WERI-Rb-1 (cell line): Measurements from ENCODE around the gene ESRRG.

Source experiments
- DNase-seq: peaks from one replicate; pipeline ENCODE4 v3.0.0-alpha.2; 2020
- H3K27ac ChIP-seq: fragments of 250-450 bp; sonication (Bioruptor Pico); 2 replicates; pipeline ENCODE4 v1.5.1; 2020; ENCODE audit warnings: mild to moderate bottlenecking, moderate library complexity
- H3K27me3 ChIP-seq: fragments of 250-450 bp; sonication (Bioruptor Pico); 2 replicates; pipeline ENCODE4 v1.5.1; 2021; ENCODE audit warnings: mild to moderate bottlenecking, low read depth, moderate library complexity; ENCODE audit not compliant: insufficient read depth, severe bottlenecking
- H3K36me3 ChIP-seq: fragments of 250-450 bp; sonication (Bioruptor Pico); 2 replicates; pipeline ENCODE4 v1.5.1; 2020; ENCODE audit warnings: mild to moderate bottlenecking, moderate library complexity
- H3K4me3 ChIP-seq: 2 replicates; pipeline ENCODE4 v1.5.1; 2011; ENCODE audit warnings: low read depth, mild to moderate bottlenecking, control low read depth, low read length
- H3K9me3 ChIP-seq: fragments of 250-450 bp; sonication (Bioruptor Pico); 2 replicates; pipeline ENCODE4 v1.5.1; 2021; ENCODE audit warnings: mild to moderate bottlenecking, moderate library complexity; ENCODE audit not compliant: severe bottlenecking
- TF ChIP-seq, protein P1 (sequence below): IDR thresholded peaks from 2 replicates; pipeline ENCODE4 v1.5.1; 2011; ENCODE audit warnings: low read depth, mild to moderate bottlenecking, control low read depth, inconsistent platforms, low read length

ESRRG gene

DNA sequence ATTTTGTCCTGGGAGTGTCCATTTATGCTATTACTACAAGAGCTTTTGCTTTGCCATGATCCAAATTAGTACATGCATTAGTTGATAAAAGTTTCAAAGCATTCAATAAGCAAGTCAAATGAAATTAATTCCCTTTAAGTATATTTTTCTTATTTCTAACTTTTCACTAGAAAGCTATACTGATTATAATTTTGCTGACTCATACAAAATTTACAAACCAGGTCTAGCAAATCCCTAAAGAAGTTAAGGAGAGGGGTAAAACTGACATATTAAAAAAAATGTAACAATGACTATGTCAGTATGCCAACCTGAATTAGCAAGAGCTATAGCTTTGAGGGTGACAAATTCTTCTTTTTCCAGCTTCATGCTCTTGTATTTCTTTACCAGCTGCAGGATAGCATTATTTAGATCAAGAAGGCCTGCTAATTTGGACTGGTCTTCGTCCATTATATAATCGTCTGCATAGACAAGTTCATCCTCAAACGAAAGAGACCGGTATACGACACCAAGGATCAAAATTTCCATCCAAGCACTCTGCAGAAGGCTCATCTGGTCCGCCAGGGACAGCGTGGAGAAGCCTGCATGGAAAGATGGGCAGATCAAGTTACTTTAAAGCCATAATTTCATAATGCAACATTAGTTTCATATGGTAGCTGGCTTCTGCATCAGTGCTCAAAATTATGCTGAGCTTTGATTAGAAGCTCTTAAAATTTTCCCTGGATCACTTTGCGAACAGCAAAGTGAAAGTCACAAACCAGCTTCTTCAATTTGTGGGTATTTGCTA lies 204.2 kb downstream of the ESRRG start:
- no peak for DNase-seq
- Histone ChIP-seq H3K27me3 (no peaks in the 10 kb centered on the region), H3K4me3 (no peak overlapping the region), H3K9me3 (no peaks in the 10 kb centered on the region), H3K27ac (no peak overlapping the region), H3K36me3 (peaks cover 24% of the 10 kb centered on the region)
- TF ChIP-seq, protein P1, sequence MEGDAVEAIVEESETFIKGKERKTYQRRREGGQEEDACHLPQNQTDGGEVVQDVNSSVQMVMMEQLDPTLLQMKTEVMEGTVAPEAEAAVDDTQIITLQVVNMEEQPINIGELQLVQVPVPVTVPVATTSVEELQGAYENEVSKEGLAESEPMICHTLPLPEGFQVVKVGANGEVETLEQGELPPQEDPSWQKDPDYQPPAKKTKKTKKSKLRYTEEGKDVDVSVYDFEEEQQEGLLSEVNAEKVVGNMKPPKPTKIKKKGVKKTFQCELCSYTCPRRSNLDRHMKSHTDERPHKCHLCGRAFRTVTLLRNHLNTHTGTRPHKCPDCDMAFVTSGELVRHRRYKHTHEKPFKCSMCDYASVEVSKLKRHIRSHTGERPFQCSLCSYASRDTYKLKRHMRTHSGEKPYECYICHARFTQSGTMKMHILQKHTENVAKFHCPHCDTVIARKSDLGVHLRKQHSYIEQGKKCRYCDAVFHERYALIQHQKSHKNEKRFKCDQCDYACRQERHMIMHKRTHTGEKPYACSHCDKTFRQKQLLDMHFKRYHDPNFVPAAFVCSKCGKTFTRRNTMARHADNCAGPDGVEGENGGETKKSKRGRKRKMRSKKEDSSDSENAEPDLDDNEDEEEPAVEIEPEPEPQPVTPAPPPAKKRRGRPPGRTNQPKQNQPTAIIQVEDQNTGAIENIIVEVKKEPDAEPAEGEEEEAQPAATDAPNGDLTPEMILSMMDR: no peak

DNA sequence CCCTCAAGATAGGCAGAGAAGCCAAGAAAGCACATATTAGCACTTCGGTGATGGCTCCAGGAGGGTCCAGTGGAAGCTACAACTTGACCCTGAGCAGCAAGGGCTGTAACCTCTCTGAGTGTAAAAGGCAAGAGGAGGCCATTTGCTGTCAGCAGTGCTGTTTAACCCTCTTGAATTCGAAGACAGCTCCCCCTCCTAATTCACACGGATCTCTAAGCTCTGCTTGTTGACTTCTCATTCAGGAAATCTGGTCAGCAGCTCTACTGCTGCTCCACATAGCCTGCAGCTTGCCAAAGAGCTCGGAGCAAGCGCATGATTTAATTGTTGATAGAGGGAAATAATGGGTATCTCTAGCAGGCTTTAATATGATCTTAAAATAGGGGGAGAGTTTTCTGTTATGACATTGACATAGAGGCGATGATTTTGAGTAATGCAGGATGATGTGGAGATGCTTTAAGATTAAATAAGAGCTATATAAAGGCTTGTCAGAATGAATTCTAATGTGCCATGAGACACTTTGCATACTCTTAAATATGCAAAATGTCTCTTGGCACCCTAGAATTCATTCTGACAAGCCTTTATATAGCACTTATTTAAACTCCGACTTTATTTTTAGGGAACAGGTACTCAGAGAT lies 220.6 kb downstream of the ESRRG start:
- no peaks in the 10 kb centered on the region for H3K9me3 ChIP-seq
- no peak overlapping the region for H3K4me3 ChIP-seq
- peaks cover 22% of the 10 kb centered on the region for H3K36me3 ChIP-seq
- TF ChIP-seq, protein P1: no peak
- DNase-seq: no peak
- no peaks in the 10 kb centered on the region for H3K27me3 ChIP-seq
- no peak overlapping the region for H3K27ac ChIP-seq

DNA sequence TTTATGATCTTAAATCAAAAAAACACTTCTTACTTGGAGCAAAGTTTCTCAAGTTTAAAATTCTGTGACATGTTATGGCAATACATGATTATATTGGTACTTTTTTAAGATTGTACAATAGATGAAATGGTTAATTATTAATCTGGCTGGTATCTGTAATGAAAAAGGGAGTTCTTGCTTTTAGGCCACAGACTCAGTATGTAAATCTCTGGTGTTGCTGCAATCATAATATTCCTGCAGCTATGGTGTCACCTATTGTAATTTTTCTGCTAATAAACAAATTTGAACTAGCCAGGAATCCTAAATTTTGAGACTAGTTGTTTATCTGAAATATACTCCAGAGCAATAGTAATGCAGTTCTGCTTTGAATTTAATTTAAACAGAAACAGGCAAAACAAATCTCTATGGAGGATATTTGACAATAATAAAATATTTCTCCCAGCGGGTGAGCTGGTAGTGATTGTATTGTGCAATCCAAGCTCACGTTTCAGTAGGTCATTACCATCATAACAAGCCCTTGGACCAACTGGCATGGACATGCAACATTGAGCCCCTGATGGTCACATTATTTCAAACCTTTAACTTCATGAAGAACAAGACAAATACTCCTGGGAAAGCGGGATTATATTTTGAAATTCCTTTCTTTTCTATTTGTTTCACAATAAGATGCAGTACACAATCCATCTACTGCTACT lies 222.8 kb downstream of the ESRRG start:
- Histone ChIP-seq H3K36me3 (peaks cover 2% of the 10 kb centered on the region), H3K9me3 (no peaks in the 10 kb centered on the region), H3K27ac (no peak overlapping the region), H3K27me3 (no peaks in the 10 kb centered on the region), H3K4me3 (no peak overlapping the region)
- no peak for DNase-seq
- TF ChIP-seq, protein P1: no peak

DNA sequence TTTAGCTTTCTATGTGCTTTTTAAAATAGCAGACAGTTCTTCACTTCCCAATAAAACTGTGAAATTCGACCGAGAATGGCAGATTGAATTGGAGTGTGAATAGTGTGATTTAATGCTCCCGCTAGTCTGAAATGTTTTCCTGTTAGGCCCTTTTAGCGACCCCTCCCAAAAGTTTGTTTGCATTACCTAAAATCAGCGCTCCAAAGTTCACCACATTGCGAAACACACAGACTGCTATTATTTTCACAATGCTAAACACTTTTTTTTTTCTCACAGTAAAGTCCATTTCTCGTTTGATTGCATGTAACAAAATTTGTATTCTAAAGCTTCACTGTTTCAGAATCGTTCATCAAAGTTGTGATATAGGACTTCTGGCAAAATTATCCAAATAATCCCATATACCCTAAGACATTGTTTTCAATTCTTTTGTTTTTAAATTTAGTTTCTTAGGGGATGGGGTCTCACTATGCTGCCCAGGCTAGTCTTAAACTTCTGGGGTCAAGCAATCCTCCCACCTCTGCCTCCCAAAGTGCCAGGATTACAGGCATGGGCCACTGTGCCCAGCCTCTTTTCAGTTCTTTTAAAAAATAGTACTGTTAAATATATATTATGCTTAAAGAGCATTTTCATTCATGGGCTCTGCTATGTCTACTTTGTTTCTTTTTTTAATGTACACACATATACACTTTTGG lies 223.5 kb downstream of the ESRRG start:
- Histone ChIP-seq H3K27ac (no peak overlapping the region), H3K9me3 (no peaks in the 10 kb centered on the region), H3K4me3 (no peak overlapping the region), H3K27me3 (no peaks in the 10 kb centered on the region), H3K36me3 (no peaks in the 10 kb centered on the region)
- TF ChIP-seq, protein P1: no peak
- DNase-seq: no peak

DNA sequence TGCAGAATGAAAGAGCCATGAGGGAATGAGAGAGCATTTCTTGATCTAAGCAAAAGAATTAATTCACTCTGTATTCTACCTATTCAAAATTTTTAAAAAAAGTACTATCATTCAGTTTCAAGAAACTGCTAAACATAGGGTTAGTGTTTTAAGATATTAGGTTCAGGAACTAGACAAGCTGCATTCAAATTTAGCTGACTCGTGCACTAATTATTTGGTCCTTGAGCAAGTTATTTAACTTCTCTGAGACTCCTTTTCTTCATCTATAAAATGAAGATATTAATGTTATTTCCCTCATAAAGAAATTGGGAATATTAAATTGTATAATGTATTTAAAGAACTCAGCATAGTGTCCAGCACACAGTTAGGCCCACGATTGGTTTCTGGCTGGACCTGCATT lies 225.0 kb downstream of the ESRRG start:
- no peak for DNase-seq
- TF ChIP-seq, protein P1: no peak
- Histone ChIP-seq H3K27ac (no peak overlapping the region), H3K36me3 (no peaks in the 10 kb centered on the region), H3K9me3 (no peaks in the 10 kb centered on the region), H3K27me3 (no peaks in the 10 kb centered on the region), H3K4me3 (no peak overlapping the region)
